Lower lobe of right lung (tissue), 2 donors: ENCODE data around the gene COL5A1. TPM values are rescaled to one million over a fixed set of nuclear protein-coding genes. Genes with fewer than 3 reads are reported as not detected.

ENCODE experiments used
- ATAC-seq, 2 donors: fragments of 200-7000 bp; cut with Tn5 transposase; one replicate each; pipeline ENCODE4 v1.9.1; 2020 to 2022; ENCODE audit warnings: mild to moderate bottlenecking in 2 of 2, moderate library complexity in 2 of 2
- DNase-seq: peaks from one replicate; pipeline ENCODE4 v3.0.0-alpha.2; 2020
- H3K27ac ChIP-seq: fragments of 200-600 bp; one replicate; pipeline ENCODE4 v1.8.0; 2022
- H3K27me3 ChIP-seq: fragments of 200-600 bp; one replicate; pipeline ENCODE4 v1.8.0; 2022; ENCODE audit warnings: low read depth
- H3K36me3 ChIP-seq: fragments of 200-600 bp; one replicate; pipeline ENCODE4 v1.8.0; 2022; ENCODE audit warnings: mild to moderate bottlenecking
- H3K4me1 ChIP-seq: fragments of 200-600 bp; one replicate; pipeline ENCODE4 v1.8.0; 2022
- H3K4me3 ChIP-seq: fragments of 200-600 bp; one replicate; pipeline ENCODE4 v1.8.0; 2022; ENCODE audit warnings: mild to moderate bottlenecking
- H3K9me3 ChIP-seq: fragments of 200-600 bp; one replicate; pipeline ENCODE4 v1.8.0; 2022
- CTCF ChIP-seq: fragments of 200-600 bp; IDR thresholded peaks from one replicate; pipeline ENCODE4 v1.8.0; 2022; ENCODE audit warnings: antibody characterized with exemption, mild to moderate bottlenecking
- intact Hi-C: fragments of 100-400 bp; cut with DNase I; formaldehyde crosslinking; loops from one replicate; pipeline ENCODE4 v1.11.0; 2022
- total RNA-seq: library from RNA; stranded (reverse); fragmentation: NEBNext Ultra II Directional; extraction: Animal tissue kit (Norgen Biotek cat#: 25700); gene quantifications from one replicate; pipeline ENCODE4 v1.2.1, GENCODE V29; 2021
- donor health status: DM: no; HTN: yes; CAD: no; lungs with severe emphysema.

The COL5A1 gene
- total RNA-seq, 1 donor from 2014 or later = 29.0 TPM

DNA sequence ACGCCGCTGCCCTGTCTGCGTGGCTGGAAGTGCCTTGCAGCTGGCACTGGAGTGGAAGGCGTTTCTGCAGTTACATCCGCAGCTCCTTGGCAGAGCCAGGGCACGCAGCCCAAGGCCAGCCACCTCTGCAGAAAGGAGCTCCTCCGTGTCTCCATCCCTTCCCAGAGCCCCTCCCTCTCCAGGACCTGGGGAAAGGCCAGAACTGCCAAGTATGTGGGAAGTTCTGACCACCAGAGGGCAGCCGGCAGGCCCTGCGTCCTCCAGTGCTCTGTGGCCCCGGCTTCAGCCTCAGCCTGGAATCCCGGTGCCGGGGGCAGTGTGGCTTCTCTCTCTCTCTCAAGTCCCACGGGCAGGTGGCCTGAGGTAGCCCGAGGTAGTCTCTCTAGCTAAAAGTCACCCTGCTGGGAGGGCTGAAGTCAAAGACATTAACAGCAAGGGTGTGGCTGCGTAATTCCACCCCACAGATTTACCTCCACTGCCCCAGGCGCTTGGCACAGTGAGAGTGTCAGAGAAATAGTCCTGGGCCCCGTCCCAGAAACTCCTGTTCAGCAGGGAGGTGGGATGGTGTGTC, 137.3 kb downstream of the COL5A1 start:
- peak; percentile 66 for DNase-seq
- intact Hi-C loops = no loop called here

GRCh38 chr9:134779640-134780039, 138.0 kb downstream of the COL5A1 start:
- no peak for TF ChIP-seq CTCF
- Histone ChIP-seq H3K4me1 (peaks cover 26% of the 10 kb centered on the region), H3K27ac (no peak overlapping the region), H3K27me3 (no peaks in the 10 kb centered on the region), H3K36me3 (peaks cover 10% of the 10 kb centered on the region), H3K9me3 (no peaks in the 10 kb centered on the region), H3K4me3 (no peak overlapping the region)
- ATAC-seq (no peak), DNase-seq (no peak)
- intact Hi-C loops = no loop called here

More for the DNA sequence above, 137.3 kb downstream of the COL5A1 start:
- no peak overlapping the region for H3K27ac ChIP-seq
- peaks cover 21% of the 10 kb centered on the region for H3K4me1 ChIP-seq
- H3K27me3 ChIP-seq = no peaks in the 10 kb centered on the region
- no peak overlapping the region for H3K4me3 ChIP-seq
- H3K9me3 ChIP-seq = no peaks in the 10 kb centered on the region
- H3K36me3 ChIP-seq = peaks cover 10% of the 10 kb centered on the region
- ATAC-seq = peak; percentile 67 to 73
- TF ChIP-seq CTCF = peak; percentile 60

DNA sequence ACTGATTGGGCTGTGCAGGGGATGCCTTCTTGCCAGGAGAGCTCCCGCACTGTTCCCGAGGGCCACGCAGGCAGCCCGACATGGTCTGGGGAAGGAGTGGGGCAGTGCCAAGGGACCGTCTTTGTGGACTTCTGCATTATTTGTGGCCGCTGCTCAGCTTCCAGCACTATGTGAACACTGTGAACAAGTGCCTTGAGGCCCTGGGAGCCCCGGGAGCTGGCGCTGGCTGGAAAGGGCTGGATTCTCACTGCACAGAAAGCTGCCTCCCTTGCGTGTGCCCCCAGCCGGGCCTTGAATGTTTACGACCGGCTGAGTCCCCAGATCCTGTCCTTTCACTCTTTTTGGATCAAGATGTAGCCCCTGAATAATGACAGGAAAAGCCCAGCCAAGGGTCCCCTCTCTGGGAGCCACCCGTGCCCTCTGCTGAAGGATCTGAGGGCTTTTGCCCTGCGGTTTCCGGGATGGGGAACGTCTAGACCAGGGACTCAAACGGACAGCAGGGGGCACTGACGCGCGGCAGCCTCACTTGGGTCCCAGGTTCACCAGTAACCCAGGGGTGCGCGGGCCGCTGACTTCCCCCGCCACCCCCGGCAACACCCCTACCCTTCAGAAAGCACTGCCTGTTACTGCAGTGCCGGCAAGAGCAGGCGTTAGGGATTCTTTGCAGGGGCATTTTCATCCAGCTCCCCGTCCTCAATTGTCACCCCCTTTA, 140.1 kb downstream of the COL5A1 start:
- peak; percentile 27 for TF ChIP-seq CTCF
- ATAC-seq (no peak), DNase-seq (no peak)
- H3K27me3 ChIP-seq = no peaks in the 10 kb centered on the region
- no peaks in the 10 kb centered on the region for H3K9me3 ChIP-seq
- no peak overlapping the region for H3K27ac ChIP-seq
- H3K4me3 ChIP-seq = no peak overlapping the region
- intact Hi-C loops = no loop called here
- peaks cover 5% of the 10 kb centered on the region for H3K36me3 ChIP-seq
- H3K4me1 ChIP-seq = peaks cover 18% of the 10 kb centered on the region

DNA sequence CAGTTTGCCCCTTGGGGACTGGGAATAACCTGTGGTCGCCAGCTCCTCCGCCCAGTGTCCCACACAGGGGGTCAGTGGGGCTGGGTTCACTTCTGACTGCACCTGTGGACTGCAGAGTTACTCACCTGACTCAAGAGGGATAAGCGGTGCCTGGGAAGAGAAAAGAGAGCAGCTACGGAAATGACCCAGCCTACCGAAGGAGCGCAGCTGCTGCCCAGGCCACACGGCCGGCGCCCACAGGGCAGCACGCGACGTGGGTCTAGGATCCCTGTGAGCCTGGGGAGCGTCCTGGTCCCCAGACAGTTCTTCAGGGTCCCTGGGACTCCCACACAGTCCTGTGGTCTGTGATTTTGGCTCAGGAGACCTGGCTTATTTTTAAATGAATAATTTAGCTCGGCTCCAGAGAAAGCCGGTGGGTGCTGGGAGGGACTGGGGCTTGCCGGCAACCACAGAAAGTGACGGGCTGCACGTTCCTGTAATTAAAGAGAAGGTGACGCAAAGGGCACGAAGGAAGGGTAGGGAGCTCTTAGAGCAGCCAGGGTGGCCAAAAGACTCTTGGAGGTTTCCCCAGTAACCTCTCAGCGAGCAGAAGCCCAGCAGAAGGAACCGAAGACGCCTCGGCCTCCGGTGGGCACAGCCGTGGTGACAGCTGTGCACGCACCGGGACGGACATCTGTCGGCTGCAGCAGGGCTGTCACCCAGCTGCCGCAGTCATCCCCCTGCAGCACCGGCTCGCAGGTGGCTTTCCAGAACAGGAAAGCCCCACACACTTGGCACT, 141.5 kb downstream of the COL5A1 start:
- intact Hi-C loops = no loop called here
- Histone ChIP-seq H3K4me3 (no peak overlapping the region), H3K36me3 (peaks cover 5% of the 10 kb centered on the region), H3K4me1 (peaks cover 18% of the 10 kb centered on the region), H3K27ac (no peak overlapping the region), H3K9me3 (no peaks in the 10 kb centered on the region), H3K27me3 (no peaks in the 10 kb centered on the region)
- DNase-seq = no peak
- ATAC-seq = peak; percentile 3 to 7
- TF ChIP-seq CTCF = no peak

DNA sequence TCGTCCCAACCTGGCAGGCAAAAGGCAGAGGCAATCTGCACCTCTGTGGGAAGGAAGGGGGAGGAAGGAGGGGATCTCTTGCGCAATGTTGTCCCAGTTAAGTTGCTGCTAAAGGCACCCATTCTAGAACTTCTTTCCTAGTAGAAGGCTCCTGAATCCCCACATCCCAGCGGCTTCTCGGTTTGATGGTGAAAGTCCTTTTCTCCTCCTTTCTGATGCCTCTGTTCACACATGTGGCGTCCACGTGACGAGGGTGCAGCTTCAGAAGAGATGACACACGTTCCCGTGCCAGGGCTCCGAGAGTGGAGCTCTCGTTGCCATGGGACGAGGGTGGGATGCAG, 142.1 kb downstream of the COL5A1 start:
- H3K27ac ChIP-seq = no peak overlapping the region
- no peak overlapping the region for H3K4me3 ChIP-seq
- peaks cover 5% of the 10 kb centered on the region for H3K36me3 ChIP-seq
- H3K27me3 ChIP-seq = no peaks in the 10 kb centered on the region
- DNase-seq (no peak), ATAC-seq (peak; percentile 32 to 40)
- TF ChIP-seq CTCF = no peak
- peaks cover 18% of the 10 kb centered on the region for H3K4me1 ChIP-seq
- intact Hi-C loops = no loop called here
- H3K9me3 ChIP-seq = no peaks in the 10 kb centered on the region
